IPS-15b (cell line): Measurements from ENCODE around the gene PYROXD2.
"Not testable (repeated sequence)": the region's sequence is repeated elsewhere in the genome, so short reads cannot be mapped to it uniquely, and the experiment has no call there.

Experiments used
- H3K27me3 ChIP-seq: one replicate; pipeline ENCODE4 v1.6.1; 2013; ENCODE audit warnings: low read length; ENCODE audit not compliant: control insufficient read depth, insufficient read depth
- H3K36me3 ChIP-seq: one replicate; pipeline ENCODE4 v1.6.1; 2013; ENCODE audit warnings: low read length; ENCODE audit not compliant: control insufficient read depth, insufficient read depth
- H3K4me1 ChIP-seq: one replicate; pipeline ENCODE4 v1.6.1; 2013; ENCODE audit warnings: mild to moderate bottlenecking, low read length; ENCODE audit not compliant: control insufficient read depth, insufficient read depth
- H3K4me3 ChIP-seq: one replicate; pipeline ENCODE4 v1.5.1; 2013; ENCODE audit warnings: low read depth, low read length
- H3K9ac ChIP-seq: one replicate; pipeline ENCODE4 v1.6.1; 2013; ENCODE audit warnings: low read depth, mild to moderate bottlenecking, low read length
- H3K9me3 ChIP-seq: one replicate; pipeline ENCODE4 v1.6.1; 2013; ENCODE audit warnings: mild to moderate bottlenecking, low read length; ENCODE audit not compliant: control insufficient read depth, insufficient read depth

Gene PYROXD2

GRCh38 chr10:98396096-98397063 is 18.6 kb downstream of the PYROXD2 start:
- no peaks in the 10 kb centered on the region for H3K27me3 ChIP-seq
- H3K4me3 ChIP-seq: no peak overlapping the region
- H3K4me1 ChIP-seq: no peaks in the 10 kb centered on the region
- H3K36me3 ChIP-seq: no peaks in the 10 kb centered on the region
- no peak overlapping the region for H3K9ac ChIP-seq
- no peaks in the 10 kb centered on the region for H3K9me3 ChIP-seq

DNA sequence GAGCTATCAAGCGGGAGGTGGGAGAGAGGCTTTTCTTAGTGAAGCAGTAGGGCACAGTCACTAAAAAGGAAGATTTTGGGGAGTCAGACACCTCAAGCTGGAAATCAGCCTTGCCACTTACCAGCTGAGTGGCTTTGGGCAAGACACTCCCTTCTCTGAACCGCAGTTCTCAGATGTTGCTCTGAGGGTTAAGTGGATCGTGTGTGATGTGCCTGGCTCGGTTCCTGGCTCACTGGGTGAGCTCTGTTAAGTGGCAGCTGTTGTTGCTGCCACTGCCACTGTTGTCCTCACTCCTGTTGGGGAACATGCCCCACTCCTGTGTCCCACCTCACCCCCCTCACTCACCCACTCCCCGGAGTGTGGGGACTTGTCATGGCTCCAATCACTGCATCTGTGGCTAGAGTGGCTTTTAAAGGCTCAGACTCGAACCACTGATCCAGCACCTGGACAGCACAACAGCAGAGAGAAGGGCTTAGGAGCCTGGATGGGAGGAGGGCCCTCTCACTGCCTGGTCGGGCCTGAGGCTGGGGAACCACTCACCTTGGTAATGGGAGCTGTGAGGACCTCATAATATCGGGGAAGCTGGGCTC is 20.0 kb downstream of the PYROXD2 start:
- Histone ChIP-seq H3K9ac (no peak overlapping the region), H3K4me1 (no peaks in the 10 kb centered on the region), H3K36me3 (no peaks in the 10 kb centered on the region), H3K9me3 (no peaks in the 10 kb centered on the region), H3K4me3 (no peak overlapping the region), H3K27me3 (no peaks in the 10 kb centered on the region)

GRCh38 chr10:98391578-98391991 is 23.4 kb downstream of the PYROXD2 start:
- Histone ChIP-seq H3K4me1 (no peaks in the 10 kb centered on the region), H3K36me3 (no peaks in the 10 kb centered on the region), H3K9ac (no peak overlapping the region), H3K27me3 (no peaks in the 10 kb centered on the region), H3K9me3 (no peaks in the 10 kb centered on the region), H3K4me3 (no peak overlapping the region)

DNA sequence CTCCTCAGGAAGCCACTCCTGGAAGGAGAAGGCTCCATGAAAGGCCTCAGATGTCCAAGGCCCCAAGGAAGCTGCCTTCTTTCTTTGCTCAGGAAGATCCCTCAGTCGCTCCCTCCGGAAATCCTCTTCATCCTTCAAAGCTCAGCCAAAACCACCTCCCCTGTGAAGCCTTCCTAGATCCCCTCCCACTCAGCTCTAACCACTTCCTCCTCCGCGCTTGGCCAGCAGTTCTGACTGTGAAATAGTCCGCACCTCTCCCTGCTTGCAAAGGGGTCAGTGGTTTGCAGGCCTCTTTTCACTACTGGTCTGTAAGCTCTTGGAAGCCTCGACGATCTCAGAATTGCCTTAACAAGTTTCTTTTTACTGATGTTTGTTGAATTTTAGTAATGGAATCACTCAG is 23.9 kb downstream of the PYROXD2 start:
- H3K4me1 ChIP-seq: no peaks in the 10 kb centered on the region
- H3K36me3 ChIP-seq: no peaks in the 10 kb centered on the region
- no peak overlapping the region for H3K4me3 ChIP-seq
- no peaks in the 10 kb centered on the region for H3K9me3 ChIP-seq
- no peaks in the 10 kb centered on the region for H3K27me3 ChIP-seq
- H3K9ac ChIP-seq: no peak overlapping the region

DNA sequence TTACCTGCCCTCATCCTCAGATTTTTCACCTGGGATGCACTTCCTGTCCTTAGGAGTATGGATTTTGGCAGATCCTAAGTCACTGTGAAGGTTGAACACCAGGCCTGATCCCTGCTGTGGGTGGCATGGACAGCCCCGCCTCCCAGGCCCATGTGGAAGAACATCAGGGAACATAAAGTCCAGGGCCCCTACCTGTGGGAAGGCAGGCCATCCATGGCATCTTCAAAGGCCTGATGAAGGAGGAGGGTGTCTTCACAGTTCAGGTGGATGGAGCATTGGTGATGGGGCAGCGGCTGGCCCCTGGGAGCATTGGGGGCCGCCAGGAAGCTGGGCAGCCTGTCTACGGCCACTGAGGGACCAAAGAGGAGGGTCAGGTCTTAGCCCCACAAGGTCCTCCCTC is 24.6 kb downstream of the PYROXD2 start:
- Histone ChIP-seq H3K27me3 (no peaks in the 10 kb centered on the region), H3K9ac (no peak overlapping the region)

DNA sequence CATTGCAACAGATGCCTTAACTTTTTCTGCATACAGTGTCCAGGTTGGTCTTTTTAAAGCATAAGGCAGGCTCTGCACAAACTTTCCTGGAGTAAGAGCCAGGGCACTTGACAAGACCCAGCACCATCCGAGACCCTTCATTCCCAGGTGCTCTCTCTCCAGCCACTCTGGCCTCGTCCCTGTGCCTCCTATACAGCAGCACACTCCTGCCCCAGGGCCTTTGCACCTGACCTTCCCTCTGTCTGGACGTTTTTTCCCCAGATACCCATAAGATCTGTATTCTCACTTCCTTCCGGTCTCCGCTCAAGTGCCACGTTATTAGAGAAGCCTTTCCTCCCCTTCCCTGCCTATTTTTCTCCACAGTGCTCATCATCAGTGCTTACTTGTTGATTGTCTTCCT is 25.6 kb downstream of the PYROXD2 start:
- Histone ChIP-seq H3K9me3 (no peaks in the 10 kb centered on the region), H3K4me3 (no peak overlapping the region), H3K4me1 (no peaks in the 10 kb centered on the region), H3K27me3 (no peaks in the 10 kb centered on the region), H3K9ac (no peak overlapping the region), H3K36me3 (no peaks in the 10 kb centered on the region)

More for the DNA sequence above, 24.6 kb downstream of the PYROXD2 start:
- no peaks in the 10 kb centered on the region for H3K9me3 ChIP-seq
- no peak overlapping the region for H3K4me3 ChIP-seq
- H3K4me1 ChIP-seq: no peaks in the 10 kb centered on the region
- H3K36me3 ChIP-seq: no peaks in the 10 kb centered on the region

- Histone ChIP-seq H3K4me3 (no peak overlapping the region), H3K4me1 (no peaks in the 10 kb centered on the region), H3K9me3 (no peaks in the 10 kb centered on the region), H3K27me3 (no peaks in the 10 kb centered on the region), H3K36me3 (no peaks in the 10 kb centered on the region), H3K9ac (no peak overlapping the region)
Observed at GRCh38 chr10:98388101-98388655, 26.8 kb downstream of the PYROXD2 start.

- no peak overlapping the region for H3K4me3 ChIP-seq
- no peak overlapping the region for H3K9ac ChIP-seq
- H3K36me3 ChIP-seq: no peaks in the 10 kb centered on the region
- no peaks in the 10 kb centered on the region for H3K9me3 ChIP-seq
- no peaks in the 10 kb centered on the region for H3K4me1 ChIP-seq
- H3K27me3 ChIP-seq: no peaks in the 10 kb centered on the region
Observed at GRCh38 chr10:98384531-98385133, 30.4 kb downstream of the PYROXD2 start.

GRCh38 chr10:98383869-98384268 is 31.1 kb downstream of the PYROXD2 start:
- Histone ChIP-seq H3K27me3 (no peaks in the 10 kb centered on the region), H3K4me3 (no peak overlapping the region), H3K4me1 (no peaks in the 10 kb centered on the region), H3K9ac (no peak overlapping the region), H3K9me3 (no peaks in the 10 kb centered on the region), H3K36me3 (no peaks in the 10 kb centered on the region)

DNA sequence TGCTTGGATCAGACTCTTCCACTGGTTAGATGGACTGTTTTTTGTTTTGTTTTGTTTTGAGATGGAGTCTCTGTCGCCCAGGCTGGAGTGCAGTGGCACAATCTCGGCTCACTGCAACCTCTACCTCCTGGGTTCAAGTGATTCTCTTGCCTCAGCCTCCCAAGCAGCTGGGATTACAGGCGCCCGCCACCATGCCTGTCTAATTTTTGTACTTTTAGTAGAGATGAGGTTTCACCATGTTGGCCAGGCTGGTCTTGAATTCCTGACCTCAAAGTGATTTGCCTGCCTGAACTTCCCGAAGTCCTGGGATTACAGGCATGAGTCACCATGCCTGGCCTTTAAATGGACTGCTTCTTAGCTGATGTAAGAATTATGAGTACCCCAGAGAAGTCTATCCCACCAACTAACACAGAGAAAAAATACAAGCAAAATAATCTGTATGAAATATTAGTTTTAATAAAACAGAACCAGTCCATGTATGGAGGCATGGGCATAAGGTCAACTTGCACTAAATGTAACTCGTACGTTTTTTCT is 31.8 kb downstream of the PYROXD2 start:
- not testable (repeated sequence) for H3K36me3 ChIP-seq, H3K9ac ChIP-seq, H3K4me3 ChIP-seq, H3K9me3 ChIP-seq, H3K27me3 ChIP-seq, H3K4me1 ChIP-seq

- Histone ChIP-seq H3K27me3 (no peaks in the 10 kb centered on the region), H3K9me3 (no peaks in the 10 kb centered on the region), H3K4me1 (no peaks in the 10 kb centered on the region), H3K4me3 (no peak overlapping the region), H3K9ac (no peak overlapping the region), H3K36me3 (no peaks in the 10 kb centered on the region)
Observed at GRCh38 chr10:98382691-98383101, 32.3 kb downstream of the PYROXD2 start.
